OCI-M2 (cell line): ENCODE data around the gene ZNF124.
"Not testable (repeated sequence)": the region's sequence is repeated elsewhere in the genome, so short reads cannot be mapped to it uniquely, and the experiment has no call there.

Experiments
- DNase-seq: peaks from one replicate; lab custom pipeline; 2025; ENCODE audit not compliant: unreplicated experiment; lab: John Stamatoyannopoulos, UW

The ZNF124 gene

GRCh38 chr1:247171875-247172563 lies at the start of gene ZNF124:
TSS of gene ZNF124 (minus strand) at chr1:247172020. CDS start at chr1:247171877, 143 bp downstream.
- DNase-seq, result not testable (repeated sequence)

- DNase-seq, result not testable (repeated sequence)
Measured at GRCh38 chr1:247220280-247220679, 48.5 kb upstream of the ZNF124 start.

- no peak for DNase-seq
Measured at GRCh38 chr1:247218121-247218651, 46.4 kb upstream of the ZNF124 start.

GRCh38 chr1:247216261-247216660 lies 44.4 kb upstream of the ZNF124 start:
- DNase-seq, result no peak

GRCh38 chr1:247212627-247213617 lies 41.1 kb upstream of the ZNF124 start:
- no peak for DNase-seq

GRCh38 chr1:247212012-247212411 lies 40.2 kb upstream of the ZNF124 start:
- no peak for DNase-seq

GRCh38 chr1:247211339-247211738 lies 39.5 kb upstream of the ZNF124 start:
- no peak for DNase-seq

- peak; percentile 47 for DNase-seq
Measured at GRCh38 chr1:247210376-247211117, 38.7 kb upstream of the ZNF124 start.

- DNase-seq, result no peak
Measured at GRCh38 chr1:247210062-247210375, 38.2 kb upstream of the ZNF124 start.

GRCh38 chr1:247209396-247209795 lies 37.6 kb upstream of the ZNF124 start:
- no peak for DNase-seq

- no peak for DNase-seq
Measured at GRCh38 chr1:247204177-247204647, 32.4 kb upstream of the ZNF124 start.

- no peak for DNase-seq
Measured at GRCh38 chr1:247198781-247199180, 27.0 kb upstream of the ZNF124 start.

GRCh38 chr1:247193958-247194357 lies 22.1 kb upstream of the ZNF124 start:
- no peak for DNase-seq

GRCh38 chr1:247189981-247190798 lies 18.4 kb upstream of the ZNF124 start:
- no peak for DNase-seq

- no peak for DNase-seq
Measured at GRCh38 chr1:247185667-247186066, 13.8 kb upstream of the ZNF124 start.

GRCh38 chr1:247184254-247184653 lies 12.4 kb upstream of the ZNF124 start:
- no peak for DNase-seq

- DNase-seq, result no peak
Measured at GRCh38 chr1:247182994-247183393, 11.2 kb upstream of the ZNF124 start.

GRCh38 chr1:247180581-247180980 lies 8.8 kb upstream of the ZNF124 start:
- no peak for DNase-seq

GRCh38 chr1:247177755-247178154 lies 5.9 kb upstream of the ZNF124 start:
- no peak for DNase-seq

- no peak for DNase-seq
Measured at GRCh38 chr1:247175458-247175857, 3.6 kb upstream of the ZNF124 start.
